Sigmoid colon (tissue), 4 donors: ENCODE results near the gene KLHL1.

ENCODE experiments used
- CTCF ChIP-seq, 4 experiments: fragments of 450-650 bp in 3 of 4; fragments of 200-600 bp in 1 of 4; IDR thresholded peaks; one replicate each; pipeline ENCODE4 v1.5.1; 2016 to 2019; ENCODE audit warnings: antibody characterized with exemption in 4 of 4, mild to moderate bottlenecking in 3 of 4, moderate library complexity in 2 of 4
- POLR2A ChIP-seq, 2 donors: fragments of 450-650 bp; IDR thresholded peaks; one replicate each; pipeline ENCODE4 v1.6.1; 2016; ENCODE audit warnings: antibody characterized with exemption in 2 of 2, mild to moderate bottlenecking in 2 of 2, moderate library complexity in 2 of 2
- POLR2AphosphoS5 ChIP-seq, 4 donors: sonication (generic); formaldehyde crosslinking; IDR thresholded peaks; one replicate each; pipeline ENCODE4 v1.6.1; 2017; ENCODE audit warnings: antibody characterized with exemption in 4 of 4

- TF ChIP-seq POLR2A (IDR thresholded peaks at IDR 0.05): no peak
- no peak for TF ChIP-seq CTCF (IDR thresholded peaks at IDR 0.05)
- no peak for TF ChIP-seq POLR2AphosphoS5 (IDR thresholded peaks at IDR 0.05)
These were observed 195.6 kb downstream of the KLHL1 start for GRCh38 chr13:69912630-69913029.
